ENCODE results near the gene GABRG3.

- TF ChIP-seq POLR2A (IDR thresholded peaks at IDR 0.05) = no peak
- TF ChIP-seq, protein P1, sequence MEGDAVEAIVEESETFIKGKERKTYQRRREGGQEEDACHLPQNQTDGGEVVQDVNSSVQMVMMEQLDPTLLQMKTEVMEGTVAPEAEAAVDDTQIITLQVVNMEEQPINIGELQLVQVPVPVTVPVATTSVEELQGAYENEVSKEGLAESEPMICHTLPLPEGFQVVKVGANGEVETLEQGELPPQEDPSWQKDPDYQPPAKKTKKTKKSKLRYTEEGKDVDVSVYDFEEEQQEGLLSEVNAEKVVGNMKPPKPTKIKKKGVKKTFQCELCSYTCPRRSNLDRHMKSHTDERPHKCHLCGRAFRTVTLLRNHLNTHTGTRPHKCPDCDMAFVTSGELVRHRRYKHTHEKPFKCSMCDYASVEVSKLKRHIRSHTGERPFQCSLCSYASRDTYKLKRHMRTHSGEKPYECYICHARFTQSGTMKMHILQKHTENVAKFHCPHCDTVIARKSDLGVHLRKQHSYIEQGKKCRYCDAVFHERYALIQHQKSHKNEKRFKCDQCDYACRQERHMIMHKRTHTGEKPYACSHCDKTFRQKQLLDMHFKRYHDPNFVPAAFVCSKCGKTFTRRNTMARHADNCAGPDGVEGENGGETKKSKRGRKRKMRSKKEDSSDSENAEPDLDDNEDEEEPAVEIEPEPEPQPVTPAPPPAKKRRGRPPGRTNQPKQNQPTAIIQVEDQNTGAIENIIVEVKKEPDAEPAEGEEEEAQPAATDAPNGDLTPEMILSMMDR (IDR thresholded peaks at IDR 0.05) = no peak
These were observed 486.8 kb downstream of the GABRG3 start for GRCh38 chr15:27457766-27458165.

All from heart left ventricle (tissue), 13 donors.